Stimulated activated CD4-positive, alpha-beta T cell treated with anti-CD3 and anti-CD28 coated beads, Interleukin-15, amount 100 ng/mL, for 48 hours (primary cell): ENCODE results near the gene SLC9C1.

Experiments
- DNase-seq, 2 donors: peaks; one replicate each; pipeline ENCODE4 v3.0.0-alpha.2; 2020; ENCODE audit warnings: low read depth in 2 of 2

Gene SLC9C1

DNA sequence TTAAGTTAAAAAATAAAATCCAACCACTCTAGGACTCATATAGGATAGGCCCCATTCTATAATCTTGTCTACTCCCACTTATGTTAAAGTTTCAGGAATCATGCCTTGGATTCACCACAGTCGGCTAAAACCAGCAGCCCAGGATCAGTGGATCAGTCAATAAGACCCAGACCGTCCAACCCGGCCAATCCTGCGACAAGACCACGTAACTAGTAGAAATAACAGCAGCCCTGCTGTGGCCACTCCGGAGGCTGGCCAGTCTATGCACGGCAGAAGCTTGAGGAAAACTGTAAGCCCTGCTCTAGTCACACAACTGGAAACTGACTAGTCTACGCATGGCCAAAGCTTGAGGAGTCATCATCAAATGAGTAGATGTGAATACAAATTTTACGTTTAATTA, 12.8 kb upstream of the SLC9C1 start:
- no peak for DNase-seq

DNA sequence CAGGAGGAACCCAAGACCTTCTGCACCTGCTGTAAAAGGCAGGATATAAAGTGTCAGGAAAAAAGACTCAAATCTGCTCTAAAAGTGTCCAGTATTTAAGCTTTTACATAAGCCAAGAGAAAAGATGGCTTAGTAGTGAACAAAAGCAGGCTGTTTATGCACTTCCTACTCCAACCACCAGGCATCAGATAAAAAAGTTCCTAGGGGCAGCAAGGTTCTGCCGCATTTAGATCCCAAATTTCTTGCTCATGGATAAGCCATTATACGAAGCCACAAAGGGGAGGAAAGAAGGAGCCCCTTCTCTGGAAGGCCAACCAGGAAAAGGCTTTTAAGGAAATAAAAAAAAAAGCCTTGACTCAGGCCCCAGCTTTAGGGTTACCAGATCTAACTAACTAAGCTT, 10.6 kb upstream of the SLC9C1 start:
- DNase-seq, result no peak

DNA sequence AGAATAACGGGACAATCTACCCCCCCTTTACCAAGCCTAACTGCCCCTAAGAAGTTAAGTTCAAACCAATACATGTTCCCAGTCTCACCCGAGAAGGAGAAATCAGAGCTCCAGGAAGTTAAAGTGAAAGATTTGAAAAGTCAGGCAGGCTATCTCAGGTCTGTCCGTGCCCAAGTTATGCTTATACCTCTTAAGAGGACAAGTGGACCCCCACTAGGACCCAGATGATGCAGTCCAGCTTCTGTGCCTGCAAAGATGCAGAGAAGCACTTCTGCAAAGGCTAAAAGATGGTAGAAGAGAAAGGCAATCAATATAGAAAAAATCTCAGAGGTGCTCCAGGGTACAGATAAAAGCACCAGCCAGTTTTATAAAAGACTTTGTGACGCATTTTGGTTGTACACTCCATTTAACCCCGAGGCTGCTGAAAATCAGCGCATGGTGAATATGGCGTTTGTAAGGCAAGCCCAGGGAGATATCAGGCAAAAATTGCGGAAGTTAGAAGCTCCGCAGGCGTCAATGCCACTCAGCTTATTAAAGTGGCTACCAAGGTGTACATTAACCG, 9.8 kb upstream of the SLC9C1 start:
- no peak for DNase-seq

DNA sequence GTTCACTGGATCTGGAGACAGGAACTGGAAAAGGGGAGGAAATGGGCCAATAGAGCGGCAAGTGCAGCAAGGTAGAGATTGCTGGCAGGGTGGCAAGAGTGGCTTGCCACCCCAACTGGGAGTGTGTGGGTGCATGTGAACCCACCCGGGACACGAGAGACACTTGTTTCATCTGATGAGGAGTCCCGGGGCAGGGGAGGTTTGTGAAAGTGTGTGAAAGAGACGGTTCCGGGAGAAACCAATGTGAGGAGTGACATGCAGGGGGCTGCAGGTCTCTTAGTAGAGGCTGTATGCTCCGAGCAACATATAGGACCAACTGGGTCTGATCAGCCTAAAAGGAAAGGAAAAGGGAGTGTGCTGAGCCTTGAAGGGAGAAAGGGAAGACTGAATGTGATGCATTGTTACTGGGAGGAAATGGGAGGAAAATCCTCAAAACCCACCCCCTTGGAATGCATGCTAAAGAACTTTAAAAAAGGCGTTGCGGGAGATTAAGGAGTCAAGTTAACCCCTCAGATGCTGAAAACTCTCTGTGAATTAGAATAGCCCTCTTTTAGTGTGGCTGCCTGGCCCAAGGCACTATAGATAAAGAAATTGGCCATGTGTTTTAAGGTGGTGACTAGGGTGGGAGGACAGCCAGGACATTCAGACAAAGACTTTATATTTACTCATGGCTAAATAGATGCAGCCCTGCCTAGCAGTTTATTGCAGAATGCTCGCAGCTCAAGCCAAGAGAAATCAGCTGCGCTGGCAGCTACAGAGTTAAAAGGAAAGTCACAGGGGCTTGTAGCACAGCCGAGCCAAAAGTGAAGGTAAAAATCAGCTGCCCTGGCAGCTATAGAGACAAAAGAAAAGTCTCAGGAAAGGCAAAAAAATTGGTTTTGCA, 9.1 kb upstream of the SLC9C1 start:
- DNase-seq, result no peak

DNA sequence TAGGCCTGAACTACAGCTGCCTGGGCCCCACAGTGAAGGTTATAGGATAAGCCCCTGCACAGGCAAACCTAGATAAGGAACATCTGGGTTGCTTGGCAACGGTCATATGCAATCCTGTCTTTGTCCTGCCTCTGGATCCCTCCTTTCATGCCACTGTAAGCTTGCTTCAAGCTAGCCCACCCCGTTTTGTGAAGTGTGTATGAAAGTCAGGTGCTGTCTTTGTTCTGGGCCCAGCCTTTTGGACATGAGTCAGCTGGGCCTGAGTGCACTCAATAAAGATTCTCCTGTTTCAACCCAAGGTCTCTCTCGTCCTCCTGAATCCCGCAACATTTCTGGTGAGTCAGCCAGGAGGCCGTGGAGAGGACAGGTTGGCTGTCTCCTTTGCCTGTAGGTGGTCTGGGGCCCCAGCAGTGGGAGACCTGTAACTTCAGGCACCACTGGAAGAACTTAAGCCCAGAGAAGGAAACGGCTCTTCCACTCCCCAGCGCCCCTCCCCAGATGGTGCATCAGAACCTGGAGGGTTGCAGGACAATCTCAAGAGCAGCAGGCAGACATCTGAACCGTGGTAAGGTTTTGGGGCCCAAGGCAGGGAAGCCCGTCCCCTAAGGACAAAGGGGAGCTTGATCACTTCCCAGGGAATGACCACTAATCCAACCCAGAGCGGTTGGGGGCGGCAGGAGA, 8.3 kb upstream of the SLC9C1 start:
- DNase-seq, result no peak

DNA sequence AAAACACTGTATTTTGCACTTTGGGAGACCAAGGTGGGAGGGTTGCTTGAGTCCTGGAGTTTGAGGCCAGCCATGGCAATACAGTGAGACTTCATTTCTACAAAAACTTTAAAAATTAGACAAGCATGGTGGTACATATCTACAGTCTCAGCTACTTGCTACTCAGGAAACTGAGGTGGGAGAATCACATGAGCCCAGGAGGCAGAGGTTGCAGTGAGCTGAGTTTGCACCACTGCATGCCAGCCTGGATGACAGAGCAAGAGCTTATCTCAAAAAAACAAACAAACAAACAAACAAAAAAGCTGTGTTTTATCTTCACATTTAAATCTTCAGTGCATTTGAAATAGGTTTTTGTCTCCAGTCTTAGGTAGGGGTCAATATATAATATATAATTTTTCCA, 4.8 kb upstream of the SLC9C1 start:
- DNase-seq, result no peak

DNA sequence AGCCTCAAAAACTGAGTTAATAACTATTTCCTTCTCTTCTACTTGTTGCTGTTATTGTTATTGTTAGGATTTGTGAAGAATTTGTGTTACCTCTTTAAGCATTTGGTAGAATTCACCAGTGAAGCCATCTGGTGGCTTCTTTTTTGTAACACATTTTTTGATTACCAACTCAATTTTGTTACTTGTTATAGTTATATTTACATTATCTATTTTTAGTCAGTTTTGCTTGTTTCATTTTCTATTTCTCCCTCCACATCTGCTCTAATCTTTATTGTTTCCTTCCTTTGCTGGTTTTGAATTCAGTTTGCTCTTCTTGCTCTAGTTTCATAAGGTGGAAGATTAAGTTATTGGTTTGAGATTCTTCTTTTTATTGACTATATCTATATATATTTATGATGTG, 3.7 kb upstream of the SLC9C1 start:
- DNase-seq, result no peak

DNA sequence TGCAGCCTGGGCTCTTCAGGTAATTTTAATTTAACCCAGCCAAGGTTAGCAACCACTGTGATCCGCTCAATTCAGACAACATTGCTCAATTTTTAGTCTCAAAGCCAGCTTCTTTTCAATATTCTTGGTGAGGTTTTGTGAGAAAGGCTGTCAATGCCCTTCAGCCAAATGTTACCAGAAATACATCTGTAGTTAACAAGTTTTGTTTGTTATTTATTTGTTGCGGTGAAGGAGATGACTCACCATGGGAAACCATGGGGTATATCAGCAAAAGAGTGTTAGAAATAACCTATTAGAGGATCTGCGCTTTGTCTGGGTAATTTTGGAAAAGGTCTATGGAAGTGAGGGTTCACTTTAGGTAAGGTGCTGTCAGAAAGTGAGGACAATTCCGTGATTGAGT, 5.0 kb downstream of the SLC9C1 start:
- DNase-seq, result no peak

DNA sequence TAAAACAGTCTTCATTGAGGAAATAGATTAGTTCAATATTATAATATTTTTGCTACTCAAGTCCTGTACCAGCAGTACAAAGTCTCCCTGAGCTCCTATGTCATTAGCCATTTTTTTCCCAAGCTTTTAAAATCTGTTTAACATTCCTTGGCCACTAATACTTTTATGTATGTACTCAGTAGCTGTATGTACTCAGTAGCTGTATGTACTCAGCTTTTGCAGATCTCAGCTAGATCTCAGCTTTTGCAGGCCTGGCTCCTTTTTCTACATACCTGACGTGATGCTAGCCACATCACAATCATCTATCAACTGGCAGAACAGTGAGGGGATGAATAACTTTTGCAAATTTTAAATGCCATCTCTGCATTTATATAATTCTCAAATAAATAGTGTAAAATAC, 13.8 kb downstream of the SLC9C1 start:
- no peak for DNase-seq

DNA sequence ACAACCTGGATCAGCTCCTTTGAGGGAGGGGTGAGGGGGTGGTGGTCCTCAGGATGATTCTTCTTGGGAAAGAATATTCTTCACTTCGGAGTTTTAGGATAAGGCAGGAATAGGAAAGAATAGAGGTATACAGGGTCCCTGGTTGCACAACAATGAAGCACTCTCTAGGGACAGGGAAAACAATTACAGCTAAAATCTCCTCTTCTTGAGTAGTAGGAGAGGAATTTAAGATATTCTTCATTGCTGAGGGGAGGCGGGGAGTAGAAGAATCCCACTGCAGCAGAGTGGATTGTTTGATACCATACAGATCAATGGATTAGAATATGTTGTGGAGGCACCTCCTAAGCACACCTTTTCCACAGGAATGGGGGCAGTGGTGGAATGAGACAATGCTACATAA, 20.5 kb downstream of the SLC9C1 start:
- DNase-seq, result no peak

DNA sequence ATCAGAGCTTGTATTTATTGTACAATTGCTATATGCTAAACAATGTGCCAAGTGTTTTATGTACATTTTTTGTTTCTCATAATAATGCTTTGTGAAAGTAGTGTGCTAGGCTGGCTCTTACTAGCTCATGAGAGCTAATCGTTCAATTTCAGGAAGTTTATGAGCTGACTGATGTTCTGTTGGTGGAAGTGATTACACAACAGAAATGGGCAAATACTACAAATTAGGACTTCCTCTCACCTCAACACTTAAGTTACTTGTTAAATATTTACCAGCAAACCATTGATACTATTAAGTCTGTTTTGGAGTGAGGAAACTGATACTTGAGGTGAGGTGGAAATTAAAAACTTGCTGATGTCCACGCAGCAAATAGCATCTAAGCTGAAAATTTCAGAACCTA, 32.3 kb downstream of the SLC9C1 start:
- no peak for DNase-seq

DNA sequence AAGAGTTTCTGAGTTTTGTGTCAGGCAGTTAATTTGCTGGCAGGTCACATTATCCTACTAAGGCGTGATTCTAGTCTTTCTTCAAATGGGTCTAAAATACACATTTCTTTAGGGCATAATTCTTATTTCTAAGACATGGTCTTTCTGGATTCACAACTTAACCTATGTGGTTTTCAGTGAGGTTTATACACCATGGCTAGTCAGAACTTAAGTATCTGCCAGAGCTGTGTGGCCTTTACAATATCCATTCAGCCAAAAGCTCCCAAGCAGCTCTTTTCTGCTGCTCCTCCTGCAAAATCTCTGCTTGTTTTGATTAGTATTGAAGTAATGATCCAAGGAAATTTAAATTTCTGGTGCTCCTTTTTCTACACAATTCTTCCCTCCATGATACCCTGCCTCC, 33.5 kb downstream of the SLC9C1 start:
- DNase-seq, result no peak

DNA sequence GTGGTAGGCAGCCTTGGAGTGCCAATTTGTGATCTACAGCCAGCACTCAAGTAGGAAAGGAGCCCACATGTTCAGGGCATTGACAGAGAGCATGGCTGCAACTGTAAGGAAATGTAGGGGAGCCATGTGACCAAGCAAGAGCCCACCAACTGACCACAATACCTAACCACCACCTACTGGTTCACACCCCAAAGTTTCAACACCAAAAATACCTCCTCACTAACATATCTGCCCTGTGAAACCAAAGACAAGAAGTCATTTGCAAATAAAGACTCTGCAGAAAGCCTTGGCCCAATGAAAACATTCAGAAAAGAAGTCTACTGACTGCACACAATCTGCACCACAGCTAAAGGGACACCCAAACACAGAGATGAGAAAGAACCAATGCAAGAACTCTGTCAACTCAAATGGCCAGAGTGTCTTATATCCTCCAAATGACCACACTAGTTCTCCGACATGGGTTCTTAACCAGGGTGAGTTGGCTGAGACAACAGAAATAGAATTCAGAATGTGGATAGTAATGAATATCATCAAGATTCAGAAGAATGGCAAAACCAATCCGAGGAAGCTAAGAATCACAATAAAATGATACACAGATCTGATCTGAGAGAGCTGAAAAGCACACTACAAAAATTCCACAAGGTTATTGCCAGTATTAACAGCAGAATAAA, 40.6 kb downstream of the SLC9C1 start:
- no peak for DNase-seq

DNA sequence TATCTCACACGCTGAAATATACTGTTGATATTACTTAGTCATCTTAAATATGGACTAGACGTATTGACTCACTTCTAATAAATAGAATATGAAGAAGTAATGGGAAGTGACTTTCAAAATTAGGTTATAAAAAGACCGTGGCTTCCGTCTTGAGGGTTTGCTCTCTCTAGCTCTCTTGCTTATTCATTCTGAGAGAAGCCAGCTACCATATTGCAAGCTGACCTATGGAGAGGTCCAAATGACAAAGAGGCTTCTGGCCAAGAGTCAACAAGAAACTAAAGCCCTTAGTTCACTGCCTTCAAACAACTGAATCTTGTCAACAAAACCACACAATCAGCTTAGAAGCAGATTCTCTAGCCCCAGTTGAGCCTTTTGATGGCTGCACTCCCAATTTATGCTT, 46.1 kb downstream of the SLC9C1 start:
- DNase-seq, result no peak

DNA sequence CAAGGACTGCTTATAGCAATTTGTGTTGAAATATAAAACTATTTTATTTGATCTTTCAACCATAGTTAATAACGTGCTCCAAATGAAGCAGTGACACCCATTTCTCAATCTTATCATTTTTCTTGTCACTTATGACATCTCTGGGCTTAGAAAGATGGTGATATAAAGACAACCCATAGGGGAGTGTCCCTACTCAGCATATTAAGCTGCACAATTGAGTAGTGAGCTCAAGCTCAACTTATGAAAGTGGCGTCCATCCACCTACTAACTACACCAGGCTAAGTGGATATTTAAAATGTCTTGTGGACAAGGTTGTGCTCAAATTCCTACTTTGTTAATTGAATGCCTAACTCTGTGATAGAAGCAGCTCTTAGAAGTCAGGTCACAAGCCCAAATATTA, 46.7 kb downstream of the SLC9C1 start:
- DNase-seq, result no peak

DNA sequence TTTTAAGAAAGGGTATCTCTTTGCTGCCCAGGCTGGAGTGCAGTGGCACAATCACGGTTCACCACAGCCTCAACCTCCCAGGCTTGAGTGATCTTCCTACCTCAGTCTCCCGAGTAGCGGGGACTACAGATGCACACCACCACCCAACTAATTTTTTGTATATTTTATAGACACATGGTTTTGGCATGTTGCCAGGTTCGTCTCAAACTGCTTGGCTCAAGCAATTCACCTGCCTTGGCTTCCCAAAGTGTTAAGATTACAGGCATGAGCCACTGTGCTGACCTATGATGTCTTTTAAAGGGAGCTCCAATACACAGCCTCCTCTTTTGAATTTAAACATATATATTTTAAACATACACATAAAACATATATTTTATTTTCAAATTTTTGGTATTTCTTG, 60.9 kb downstream of the SLC9C1 start:
- no peak for DNase-seq

DNA sequence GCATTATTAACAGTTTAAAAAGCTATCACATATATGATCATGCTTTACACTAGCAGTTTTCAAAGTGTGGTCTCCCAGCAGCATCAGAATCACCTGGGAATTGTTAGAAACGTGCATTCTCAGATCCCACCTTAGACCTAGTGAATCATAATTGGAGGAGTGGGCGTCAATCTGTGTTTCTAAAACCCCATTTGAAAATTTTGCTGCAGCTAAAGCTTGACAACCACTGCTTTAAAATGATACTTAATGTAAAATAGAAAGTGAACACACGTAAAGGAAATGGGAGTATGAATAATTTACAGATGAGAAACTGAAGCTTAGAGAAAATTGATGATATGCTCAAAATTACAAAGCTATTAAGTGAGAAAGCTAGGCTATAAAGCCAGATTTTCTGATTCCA, 62.3 kb downstream of the SLC9C1 start:
- no peak for DNase-seq

DNA sequence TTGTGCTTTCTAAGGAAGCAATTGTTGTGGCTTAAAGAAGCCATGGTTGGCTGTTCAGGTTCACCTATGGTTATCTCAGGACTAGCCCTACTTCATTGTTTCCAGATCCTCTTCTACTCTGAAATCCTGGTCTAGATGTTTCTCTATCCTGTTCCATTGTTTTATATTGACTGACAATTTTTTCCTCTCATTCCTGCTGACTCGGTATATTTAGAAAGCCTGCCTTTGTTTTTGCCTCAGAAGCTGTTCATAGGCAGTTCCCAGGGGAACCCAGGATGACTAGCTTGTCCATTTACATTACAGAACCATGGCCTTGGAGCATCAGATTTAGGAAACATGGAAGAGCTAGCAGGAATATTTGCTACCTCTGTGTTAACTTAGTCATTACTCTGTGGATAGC, 64.0 kb downstream of the SLC9C1 start:
- DNase-seq, result no peak

DNA sequence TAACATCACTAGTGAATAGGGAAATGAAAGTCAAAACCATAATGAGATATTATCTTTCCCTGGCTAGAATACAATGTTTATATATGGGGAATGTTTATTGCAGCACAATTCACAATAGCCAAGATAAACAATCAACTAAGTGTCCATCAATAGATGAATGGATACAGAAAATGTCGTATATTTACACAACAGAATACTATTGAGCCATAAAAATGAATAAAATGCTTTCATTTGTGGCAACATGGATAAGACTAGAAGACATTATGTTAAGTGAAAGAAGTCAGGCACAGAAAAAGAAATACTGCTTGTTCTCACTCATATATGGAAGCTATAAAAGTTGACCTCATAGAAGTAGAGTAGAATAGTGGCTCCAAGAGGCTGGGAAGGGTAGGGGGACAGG, 65.2 kb downstream of the SLC9C1 start:
- no peak for DNase-seq

DNA sequence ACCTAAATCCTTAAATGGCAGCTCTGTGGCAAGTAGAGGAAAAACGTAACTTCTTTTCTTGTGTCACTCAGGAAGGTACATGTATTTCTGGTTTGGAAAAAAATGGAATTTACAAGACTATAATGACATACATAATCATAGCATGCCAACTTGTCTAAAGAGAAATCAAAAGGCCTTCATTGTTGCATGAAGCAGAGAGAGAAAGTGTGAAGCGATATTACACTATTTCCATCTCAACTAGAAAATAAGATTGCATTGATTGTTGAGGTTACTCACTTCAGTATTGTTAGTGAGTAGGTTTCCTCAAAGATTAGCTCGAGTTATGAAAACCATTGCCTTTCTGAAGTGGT, 93.7 kb downstream of the SLC9C1 start:
- no peak for DNase-seq

DNA sequence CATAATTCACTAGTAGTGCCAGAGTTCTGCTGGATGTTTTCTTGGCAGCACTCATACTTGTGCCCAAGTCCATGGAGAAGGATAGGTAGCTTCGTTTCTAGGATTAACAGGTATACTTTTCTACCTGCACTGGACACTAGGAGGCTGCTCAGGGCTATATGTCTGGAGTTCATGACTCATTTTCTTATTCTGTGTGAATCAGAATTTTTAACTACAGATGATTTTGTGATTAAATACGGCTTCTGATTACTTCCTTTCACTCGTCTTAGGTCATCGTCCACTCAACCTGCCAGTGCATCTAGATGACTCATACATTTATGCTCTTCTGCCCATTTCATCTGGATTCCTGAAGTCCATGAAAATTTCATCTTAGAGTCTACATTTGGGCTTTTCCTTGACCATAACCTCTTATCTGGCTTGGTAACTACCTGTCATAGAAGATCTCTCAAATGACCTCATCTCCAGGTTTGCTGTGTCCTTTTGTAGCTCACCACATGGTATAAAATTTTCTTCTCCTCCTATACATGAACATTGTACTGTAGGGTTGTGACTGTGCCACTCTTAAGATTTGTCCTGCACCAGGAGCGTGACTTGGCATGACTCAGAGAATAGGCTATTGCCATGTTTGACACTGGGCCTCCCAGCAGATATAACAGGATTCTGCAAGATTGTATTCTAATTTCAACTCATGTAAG, 94.2 kb downstream of the SLC9C1 start:
- no peak for DNase-seq

DNA sequence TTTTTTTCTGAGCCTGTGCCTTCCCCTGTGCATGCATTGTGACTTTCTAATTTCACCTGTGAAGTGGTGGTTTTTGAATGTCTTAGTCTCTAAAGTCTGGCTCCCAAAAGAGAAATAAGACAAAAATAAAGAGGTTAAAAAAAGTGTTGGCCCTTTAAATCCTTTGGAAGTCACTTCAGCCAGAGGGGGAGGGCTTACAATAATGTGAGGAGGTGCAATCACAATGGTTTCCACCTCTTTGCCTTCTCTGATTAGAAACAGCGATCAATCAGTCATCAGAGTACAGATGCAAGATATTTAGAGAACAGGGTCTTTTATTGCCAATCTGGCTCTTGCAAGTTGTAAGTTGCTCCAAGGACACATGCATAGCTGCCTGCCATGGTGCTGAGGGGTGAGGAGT, 96.9 kb downstream of the SLC9C1 start:
- DNase-seq, result no peak
